ENCODE data around the gene MAN1B1.

DNA sequence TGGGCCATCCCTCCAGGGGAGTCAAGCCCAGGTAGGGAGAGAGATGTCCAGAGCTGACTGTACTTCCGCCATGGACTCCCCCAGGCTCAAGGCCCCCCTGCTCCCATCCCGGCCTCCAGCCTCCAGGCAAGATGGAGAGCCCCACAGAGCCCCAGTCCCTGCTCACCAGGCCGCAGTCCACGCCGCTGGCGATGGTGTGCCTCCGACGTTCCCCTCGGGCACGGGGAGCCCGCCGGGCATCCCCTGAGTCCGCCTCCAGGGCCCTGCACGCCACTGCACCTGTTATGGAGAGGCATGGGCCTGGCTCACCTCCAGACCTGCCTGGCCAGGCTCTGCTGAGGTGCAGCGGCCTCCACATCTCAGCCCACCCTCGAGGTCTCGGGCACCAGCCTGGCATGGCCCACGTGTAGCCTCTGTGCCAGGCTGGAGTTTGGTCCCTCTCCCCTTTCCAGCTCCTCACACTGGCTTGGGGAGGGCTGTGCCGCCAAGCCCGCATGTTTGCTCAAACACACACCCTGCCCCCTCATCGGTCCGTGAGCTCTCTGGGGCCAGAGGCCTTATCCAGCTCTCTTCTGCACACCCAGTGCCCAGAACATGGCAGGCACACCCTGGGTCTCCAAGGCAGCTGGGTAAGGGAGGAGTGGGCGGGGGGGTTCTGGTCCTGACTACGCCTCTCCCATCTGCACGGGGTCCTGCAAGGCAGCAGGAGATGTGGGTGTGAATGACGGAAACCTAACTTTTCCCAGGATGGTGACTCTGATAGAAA is 20.5 kb upstream of the MAN1B1 start:
- TF ChIP-seq, protein P1, sequence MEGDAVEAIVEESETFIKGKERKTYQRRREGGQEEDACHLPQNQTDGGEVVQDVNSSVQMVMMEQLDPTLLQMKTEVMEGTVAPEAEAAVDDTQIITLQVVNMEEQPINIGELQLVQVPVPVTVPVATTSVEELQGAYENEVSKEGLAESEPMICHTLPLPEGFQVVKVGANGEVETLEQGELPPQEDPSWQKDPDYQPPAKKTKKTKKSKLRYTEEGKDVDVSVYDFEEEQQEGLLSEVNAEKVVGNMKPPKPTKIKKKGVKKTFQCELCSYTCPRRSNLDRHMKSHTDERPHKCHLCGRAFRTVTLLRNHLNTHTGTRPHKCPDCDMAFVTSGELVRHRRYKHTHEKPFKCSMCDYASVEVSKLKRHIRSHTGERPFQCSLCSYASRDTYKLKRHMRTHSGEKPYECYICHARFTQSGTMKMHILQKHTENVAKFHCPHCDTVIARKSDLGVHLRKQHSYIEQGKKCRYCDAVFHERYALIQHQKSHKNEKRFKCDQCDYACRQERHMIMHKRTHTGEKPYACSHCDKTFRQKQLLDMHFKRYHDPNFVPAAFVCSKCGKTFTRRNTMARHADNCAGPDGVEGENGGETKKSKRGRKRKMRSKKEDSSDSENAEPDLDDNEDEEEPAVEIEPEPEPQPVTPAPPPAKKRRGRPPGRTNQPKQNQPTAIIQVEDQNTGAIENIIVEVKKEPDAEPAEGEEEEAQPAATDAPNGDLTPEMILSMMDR (IDR thresholded peaks at IDR 0.05) = no peak
- no peak for TF ChIP-seq POLR2A (IDR thresholded peaks at IDR 0.05; ENCODE audit: low read length)
